ENCODE data around the gene TRPC3.
A peak's percentile ranks its signal among the peaks of the same experiment; 100 is the strongest.

The TRPC3 gene

DNA sequence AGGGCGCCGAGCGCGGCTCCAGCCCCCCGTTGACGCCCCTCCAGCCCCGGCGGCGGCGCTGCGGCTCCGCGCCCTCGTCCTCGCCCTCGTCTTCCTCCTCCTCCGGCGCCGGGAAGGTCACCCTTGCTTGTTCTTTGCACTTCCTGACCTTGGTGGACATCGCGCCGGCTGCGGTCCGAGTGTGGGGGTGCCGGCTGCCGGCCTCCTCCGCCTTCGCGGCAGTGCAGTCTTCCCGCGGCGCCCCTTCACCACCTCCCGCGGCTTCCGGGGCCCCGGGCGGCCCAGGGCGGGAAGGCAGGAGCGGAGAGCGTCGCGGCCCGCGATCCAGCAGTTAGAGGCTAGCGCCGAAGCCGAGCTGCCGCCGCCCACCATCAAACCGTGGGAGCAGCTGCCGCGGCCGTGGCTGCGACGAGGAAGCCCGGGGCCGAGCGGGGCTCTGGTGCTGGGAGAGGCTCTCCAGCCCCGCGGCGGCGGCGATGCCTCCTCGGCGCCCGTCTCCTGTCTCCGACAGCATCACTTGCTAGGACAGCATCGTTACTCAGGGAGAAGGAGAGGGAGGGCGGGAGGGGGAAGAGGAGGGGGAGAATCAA, at the start of gene TRPC3:
Gene TRPC3 (minus strand): TSS at position 540 of the 590 bp plus-strand sequence. CDS start 380 bp downstream, at position 160.
- TF ChIP-seq, protein P1, sequence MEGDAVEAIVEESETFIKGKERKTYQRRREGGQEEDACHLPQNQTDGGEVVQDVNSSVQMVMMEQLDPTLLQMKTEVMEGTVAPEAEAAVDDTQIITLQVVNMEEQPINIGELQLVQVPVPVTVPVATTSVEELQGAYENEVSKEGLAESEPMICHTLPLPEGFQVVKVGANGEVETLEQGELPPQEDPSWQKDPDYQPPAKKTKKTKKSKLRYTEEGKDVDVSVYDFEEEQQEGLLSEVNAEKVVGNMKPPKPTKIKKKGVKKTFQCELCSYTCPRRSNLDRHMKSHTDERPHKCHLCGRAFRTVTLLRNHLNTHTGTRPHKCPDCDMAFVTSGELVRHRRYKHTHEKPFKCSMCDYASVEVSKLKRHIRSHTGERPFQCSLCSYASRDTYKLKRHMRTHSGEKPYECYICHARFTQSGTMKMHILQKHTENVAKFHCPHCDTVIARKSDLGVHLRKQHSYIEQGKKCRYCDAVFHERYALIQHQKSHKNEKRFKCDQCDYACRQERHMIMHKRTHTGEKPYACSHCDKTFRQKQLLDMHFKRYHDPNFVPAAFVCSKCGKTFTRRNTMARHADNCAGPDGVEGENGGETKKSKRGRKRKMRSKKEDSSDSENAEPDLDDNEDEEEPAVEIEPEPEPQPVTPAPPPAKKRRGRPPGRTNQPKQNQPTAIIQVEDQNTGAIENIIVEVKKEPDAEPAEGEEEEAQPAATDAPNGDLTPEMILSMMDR (IDR thresholded peaks at IDR 0.05; ENCODE audit: insufficient read depth, low read depth, low read length, missing control alignments), result no peak
- peak; percentile 4 for DNase-seq (ENCODE audit: low read depth)
- H3K4me3 ChIP-seq (ENCODE audit: low read length), result peak within 1 kb of the TSS; percentile 21

DNA sequence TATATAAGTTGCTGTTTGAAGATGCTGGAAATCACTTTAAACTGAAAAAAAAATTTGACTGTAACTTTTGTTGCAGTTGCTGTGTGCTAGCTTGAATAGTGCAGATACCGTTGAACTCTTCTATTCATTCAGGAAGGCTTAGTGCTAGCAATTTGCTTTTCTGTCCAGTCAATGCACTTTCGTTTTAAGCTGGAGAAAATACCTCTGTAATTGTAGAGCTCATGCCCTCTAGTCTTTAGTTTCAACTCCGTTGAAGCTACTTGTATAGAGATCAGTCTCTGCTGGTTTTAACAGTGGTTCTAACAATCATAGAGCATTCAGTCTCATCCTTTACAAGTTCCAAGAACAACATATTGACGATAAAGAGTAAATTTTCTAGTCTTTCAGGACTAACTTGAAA, 49.0 kb upstream of the TRPC3 start:
- TF ChIP-seq, protein P1 (IDR thresholded peaks at IDR 0.05; ENCODE audit: insufficient read depth, low read depth, low read length, missing control alignments), result no peak
- no peak for DNase-seq (ENCODE audit: low read depth)
- H3K4me3 ChIP-seq (ENCODE audit: low read length), result no peak overlapping the region

DNA sequence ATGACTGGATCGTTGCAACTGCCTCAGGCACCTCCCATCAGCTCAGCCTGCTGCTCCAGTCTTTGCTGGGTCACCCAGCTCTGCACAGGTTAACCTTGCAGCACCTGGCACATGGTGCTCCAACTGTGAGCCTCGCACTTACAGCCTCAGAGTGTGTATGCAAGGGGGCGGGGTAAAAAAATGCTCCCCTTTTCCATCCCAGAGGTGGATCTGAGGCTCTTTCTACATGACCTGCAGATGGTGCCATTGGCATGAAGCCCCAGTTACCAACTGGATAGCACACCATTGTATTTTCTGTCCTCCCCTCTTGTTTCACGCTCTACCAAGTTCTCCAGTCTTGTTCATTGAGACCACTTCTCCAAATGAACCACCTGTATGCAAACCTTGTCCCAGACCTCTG, 46.2 kb upstream of the TRPC3 start:
- peak; percentile 20 for DNase-seq (ENCODE audit: low read depth)
- TF ChIP-seq, protein P1 (IDR thresholded peaks at IDR 0.05; ENCODE audit: insufficient read depth, low read depth, low read length, missing control alignments), result peak; percentile 3
- no peak overlapping the region for H3K4me3 ChIP-seq (ENCODE audit: low read length)

DNA sequence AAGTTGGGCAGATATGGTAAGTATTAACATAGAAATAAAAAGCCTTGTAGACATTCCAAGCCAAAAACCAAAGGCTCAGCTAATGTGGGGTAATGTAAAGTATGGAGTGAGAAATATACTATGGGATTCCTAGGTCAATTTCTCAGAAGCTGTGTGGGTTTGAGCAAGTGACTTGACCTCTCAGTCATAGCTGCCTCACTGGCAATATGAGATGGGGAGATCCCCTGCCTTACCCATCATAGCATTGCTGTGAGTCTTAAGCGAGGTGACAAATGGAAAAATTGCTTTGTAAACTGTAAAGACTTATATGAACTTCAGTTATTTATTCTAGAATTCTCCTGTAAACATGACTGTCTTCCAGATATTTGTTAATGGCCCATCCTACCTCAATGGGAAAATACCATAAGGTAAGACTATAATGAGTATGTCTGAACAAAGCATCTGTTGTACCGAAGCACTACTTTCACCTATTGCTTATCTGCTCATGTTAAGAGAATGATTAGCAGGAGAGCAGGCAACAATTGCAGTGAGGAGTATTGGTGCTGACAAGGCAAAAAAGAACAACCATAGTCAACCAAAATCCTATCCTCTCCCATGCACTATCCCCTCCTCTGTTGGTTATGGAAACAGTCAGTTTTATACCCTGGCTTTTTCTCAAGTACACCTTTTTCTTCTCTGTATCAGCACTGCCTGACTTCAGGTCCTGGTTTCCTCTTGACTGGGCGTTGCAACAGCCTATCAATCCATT, 44.1 kb upstream of the TRPC3 start:
- no peak overlapping the region for H3K4me3 ChIP-seq (ENCODE audit: low read length)
- no peak for DNase-seq (ENCODE audit: low read depth)
- TF ChIP-seq, protein P1 (IDR thresholded peaks at IDR 0.05; ENCODE audit: insufficient read depth, low read depth, low read length, missing control alignments), result no peak

DNA sequence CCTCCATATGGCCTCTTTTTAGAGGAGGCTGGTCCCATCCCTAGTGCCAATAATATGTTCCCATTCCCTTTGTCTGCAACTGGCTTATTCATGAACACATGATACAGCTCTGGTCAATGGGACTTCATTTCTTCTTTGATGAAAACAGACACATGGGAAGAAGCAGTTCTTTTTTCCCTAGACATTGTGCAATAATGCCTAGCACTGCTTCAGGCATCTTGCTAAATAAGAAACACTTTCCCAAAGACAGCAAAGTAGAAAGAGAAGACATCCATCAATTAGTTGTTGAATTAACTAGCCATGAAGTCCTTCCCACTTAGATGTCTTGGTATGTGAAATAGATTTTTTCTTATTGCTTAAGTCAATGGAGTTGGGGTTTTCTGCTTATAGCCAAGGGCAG, 40.1 kb upstream of the TRPC3 start:
- TF ChIP-seq, protein P1 (IDR thresholded peaks at IDR 0.05; ENCODE audit: insufficient read depth, low read depth, low read length, missing control alignments), result no peak
- no peak for DNase-seq (ENCODE audit: low read depth)
- H3K4me3 ChIP-seq (ENCODE audit: low read length), result no peak overlapping the region

DNA sequence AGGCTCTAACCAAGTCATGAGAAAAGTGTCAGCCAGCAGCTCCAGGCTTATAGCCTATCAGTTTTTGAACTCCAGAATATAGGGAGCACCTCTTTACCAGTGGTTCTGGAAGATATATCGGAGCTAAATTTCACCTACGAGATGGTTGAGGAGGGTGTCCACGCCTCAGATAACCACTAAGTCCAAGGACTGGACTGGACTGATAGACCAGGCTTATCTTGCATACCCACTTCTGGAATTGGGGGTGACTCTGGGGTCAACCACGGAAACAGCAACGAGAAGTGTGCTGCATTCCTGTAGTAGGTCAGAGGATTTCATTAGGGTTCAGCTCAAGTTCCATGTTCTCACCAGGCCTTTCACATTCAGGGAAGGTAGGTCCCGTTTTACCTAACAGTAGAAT, 38.6 kb upstream of the TRPC3 start:
- no peak overlapping the region for H3K4me3 ChIP-seq (ENCODE audit: low read length)
- DNase-seq (ENCODE audit: low read depth), result no peak
- TF ChIP-seq, protein P1 (IDR thresholded peaks at IDR 0.05; ENCODE audit: insufficient read depth, low read depth, low read length, missing control alignments), result no peak

Data from epithelial cell of esophagus (primary cell).